Measurements from ENCODE around the gene IFFO2.

IFFO2 gene

DNA sequence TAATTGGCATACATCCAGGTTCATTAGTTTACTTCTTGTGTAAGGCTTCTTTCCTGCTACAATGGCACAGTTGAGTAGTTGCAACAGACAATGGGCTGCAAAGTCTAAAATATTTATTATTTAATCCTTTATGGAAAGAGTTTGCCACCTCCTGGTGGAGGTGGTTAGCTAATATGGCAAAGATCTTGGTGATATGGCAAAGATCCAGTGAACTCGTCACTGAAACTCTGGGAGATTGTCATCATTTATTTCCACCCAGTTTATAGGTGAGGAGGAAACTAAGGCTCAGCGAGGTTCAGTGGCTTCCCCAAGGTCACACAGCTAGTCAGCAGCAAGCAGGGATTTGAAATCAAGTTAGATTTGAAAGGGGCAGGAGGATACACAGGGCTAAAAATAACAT is 16.1 kb upstream of the IFFO2 start:
- no peak for DNase-seq (ENCODE audit: low read depth, low spot score)

DNA sequence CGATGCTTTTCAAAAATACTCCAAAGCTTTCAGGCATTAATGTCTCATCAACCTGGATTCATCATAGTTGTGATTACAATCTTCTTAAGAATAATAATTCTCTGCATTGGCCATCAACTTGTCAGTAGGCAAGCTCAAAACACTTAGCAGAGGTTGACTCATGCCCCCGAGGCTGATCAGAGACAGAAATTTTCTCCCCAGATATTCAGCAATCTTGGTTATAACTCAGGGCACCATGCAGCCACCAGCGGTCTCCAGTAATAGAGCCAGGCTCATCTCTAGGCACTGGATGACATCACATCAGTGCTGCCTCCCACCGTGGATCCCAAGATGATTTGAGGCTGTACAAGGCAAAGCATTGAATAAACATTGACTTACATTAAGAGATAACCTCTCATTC is 14.3 kb upstream of the IFFO2 start:
- DNase-seq (ENCODE audit: low read depth, low spot score), result no peak

DNA sequence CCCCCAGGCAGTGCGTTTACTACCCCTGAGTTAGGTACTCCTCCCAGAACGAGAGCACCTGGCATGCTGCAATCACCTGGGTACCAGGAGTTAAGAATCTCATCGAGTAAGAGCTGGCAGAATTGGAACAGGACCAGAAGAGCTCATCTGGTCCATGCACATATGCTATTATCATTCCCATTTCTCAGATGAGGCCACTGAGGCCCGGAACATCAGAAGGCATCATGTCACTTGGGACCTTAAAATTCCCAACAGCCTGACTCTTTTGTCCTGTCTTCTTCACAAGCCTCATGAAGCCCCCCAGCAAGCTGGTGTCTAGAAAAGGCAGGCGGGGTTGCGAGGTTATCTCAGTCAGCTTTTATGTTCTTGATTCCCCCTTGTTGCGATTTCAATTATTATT is 13.9 kb upstream of the IFFO2 start:
- no peak for DNase-seq (ENCODE audit: low read depth, low spot score)

DNA sequence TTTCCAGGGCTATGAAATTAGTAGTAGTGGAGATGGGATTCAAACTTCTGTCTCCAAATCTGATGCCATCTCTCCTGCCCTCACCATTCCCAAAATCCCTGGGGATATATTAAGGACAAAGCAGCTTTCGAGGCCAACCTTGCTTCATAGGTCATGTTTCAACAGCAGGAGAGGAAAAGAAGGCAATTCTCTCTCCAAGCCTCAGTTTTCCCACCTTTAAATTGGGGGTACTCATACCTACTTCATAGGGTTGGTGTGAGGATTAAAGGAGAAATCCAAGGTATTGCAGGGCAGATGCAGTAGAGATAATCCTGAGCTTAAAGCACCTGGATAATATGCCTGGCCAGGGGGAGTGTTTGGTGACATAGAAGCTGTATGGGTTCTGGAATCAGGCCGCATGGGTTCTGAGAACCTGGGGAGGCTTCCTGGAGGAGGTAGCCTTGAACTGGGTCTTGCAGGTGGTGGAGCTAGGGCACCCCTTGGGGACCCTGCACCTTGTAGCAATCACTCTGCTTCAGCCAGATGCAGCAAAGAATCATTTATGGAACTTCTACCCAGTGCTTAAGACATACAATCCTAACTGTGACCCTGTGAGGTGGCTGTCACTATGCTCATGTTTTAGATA is 10.7 kb upstream of the IFFO2 start:
- DNase-seq (ENCODE audit: low read depth, low spot score), result no peak

DNA sequence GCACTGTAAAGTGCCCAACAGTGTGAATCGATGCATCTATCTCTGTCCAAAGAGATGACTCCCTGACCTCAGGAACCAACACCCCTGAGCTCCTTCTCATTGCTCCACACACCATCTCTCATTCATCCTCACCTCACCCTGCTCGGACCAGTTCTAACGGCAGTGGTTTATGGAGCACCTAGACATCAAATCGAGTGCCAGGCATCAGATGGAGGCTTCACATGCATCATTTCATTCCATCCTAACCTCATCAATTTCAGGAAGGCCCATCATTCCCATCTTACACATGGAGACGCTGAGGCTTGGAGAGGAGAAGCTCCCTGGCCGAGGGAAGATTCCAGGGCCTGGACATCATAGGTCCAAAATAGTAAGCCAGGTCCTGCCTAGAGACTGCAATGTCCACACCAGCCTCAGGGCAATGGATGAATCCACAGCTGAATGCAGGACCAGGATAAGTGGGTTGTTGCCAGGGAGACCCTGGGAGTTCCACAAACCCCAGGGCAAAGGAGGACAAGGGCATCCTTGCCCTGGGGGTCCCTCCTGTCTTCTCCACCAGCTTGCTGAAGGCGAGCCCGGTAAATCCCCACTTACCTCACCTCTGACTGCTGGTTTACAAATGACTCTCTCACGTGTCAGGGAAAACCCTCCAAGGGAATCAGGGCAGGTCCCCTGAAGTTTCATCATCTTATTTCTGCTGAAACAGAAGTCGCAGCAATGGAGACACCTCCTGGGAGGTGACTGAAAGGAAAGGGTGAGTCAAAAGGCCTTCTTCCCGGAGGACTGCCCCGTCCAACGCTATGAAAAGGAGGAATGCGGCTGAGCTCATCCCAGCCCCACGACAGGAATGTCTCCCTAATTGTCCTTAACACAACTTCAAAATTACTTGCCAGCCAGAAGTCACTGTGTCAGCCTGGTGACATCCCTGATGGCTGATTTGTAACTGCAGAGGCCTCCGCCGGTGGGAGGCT is 9.0 kb upstream of the IFFO2 start:
- DNase-seq (ENCODE audit: low read depth, low spot score), result peak; percentile 94

DNA sequence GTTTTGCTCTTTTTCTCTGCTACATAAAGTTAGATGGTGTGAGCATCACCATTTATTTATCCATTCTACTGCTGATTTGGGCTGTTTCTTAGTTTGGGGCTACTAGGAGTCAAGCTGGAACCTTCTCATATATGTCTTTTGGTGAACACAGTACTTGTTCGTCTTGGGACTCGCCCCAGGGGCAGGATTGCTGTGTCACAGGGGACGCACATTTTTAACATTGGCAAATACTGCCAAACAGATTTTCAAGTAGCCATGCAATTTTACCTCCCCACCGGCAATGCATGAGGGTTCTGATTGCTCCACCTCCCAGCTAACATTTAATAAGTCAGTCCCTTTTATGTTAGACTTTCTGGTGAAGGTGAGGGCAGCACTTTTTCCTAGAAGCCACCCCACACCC is 7.5 kb upstream of the IFFO2 start:
- DNase-seq (ENCODE audit: low read depth, low spot score), result no peak

DNA sequence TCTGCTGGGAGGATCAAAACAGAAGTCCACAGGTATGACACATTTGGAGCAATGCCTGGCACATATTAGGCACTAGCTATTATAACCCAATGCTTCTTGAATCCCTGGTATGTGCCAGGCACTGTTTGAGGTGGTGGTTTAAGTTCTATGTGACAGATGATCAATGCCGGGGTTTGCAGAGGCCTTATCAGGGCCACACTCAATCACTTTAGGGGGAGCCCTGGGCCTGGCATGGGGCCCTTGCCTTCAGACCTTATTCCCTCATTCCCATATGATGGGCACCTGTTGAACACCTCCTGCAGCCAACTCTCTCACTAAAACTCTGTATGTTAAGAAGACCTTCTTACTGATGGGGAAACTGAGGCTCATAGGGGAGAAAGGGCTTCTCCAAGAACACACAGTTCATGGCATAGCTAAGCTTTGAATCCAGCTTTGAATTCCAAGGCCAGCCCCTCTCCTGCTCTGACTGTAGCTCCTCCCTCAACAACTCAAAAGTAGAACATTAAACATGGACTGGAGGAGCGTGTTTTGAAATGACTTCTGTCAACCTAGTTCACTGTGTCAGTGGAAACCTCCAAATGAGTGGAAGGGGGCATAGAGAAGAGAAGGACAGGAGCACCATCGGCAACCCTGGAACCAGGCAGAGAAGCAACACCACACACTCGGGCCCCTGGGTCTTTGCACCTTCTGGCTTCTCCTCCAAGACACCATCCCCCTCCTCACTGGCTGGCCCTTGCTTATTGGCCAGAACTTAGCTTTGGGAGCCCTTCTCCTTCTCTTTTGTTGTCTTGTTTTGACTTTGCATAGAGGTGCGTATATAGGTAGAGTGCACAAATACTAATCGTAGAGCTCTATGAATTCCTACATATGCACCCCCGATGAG is 6.6 kb upstream of the IFFO2 start:
- DNase-seq (ENCODE audit: low read depth, low spot score), result no peak

DNA sequence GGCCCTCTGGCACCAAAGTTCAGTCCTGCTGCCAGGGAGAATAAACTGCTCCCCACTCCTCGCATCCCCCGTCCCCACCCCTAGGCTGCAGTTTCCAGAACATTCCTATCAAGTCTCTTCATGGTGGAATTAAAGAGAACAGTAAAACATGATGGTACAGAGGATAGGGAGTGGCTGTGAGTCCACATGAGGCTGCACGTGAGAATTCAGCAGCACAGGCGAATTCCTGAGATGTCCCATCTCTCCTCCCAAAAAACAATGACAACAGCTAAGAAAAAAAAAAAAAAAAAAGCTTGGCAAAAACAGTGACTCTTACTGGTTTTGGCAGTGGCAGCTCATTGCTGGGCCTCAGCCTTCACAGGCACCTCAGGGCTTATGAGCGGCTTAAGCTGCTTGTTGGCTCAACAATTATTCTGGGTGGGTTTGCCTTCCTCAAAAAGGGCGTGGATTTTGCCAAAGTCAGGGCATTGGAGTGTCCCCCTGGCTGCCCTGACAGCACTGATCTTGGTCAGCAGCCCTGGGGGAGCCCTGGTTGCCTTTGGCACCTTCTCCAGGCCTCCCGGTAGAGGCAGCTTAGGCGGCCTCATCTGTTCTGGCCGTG is 5.7 kb upstream of the IFFO2 start:
- DNase-seq (ENCODE audit: low read depth, low spot score), result peak; percentile 56

DNA sequence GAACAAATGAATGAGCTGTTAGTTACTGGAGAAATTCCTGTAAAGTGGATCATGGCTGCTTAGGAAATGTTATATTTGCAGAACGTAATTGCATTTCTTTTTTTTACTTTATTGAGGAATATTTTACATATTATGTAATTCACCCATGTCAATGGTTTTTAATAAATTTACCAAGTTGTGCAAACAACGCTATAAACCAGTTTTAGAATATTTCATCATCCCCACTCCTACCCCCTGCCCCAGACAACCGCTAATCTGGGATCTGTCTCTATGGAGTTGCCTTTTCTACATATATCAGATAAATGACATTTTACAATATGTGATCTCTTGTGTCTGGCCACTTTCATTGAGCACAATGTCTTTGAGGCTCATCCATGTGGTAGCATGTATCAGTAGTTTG is 4.3 kb upstream of the IFFO2 start:
- DNase-seq (ENCODE audit: low read depth, low spot score), result no peak

DNA sequence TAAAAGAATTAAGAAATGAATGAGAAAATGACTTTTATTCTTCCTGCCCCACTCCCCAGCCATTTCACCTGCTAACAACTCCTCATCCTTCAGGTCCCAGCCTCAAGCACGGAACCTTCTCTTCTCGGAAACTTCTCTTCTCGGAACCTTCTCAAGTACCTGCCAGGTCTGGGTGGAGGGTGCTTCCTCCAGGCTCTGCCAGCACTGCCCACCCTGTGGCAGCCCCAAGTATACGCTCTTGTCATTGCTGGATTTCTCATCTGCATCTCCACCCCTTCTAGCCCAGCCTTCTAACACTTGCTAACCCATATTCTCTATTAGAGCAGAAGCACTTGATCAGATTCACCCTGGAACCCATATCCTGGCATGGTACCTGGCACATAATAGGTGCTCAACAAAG is 3.9 kb upstream of the IFFO2 start:
- no peak for DNase-seq (ENCODE audit: low read depth, low spot score)

DNA sequence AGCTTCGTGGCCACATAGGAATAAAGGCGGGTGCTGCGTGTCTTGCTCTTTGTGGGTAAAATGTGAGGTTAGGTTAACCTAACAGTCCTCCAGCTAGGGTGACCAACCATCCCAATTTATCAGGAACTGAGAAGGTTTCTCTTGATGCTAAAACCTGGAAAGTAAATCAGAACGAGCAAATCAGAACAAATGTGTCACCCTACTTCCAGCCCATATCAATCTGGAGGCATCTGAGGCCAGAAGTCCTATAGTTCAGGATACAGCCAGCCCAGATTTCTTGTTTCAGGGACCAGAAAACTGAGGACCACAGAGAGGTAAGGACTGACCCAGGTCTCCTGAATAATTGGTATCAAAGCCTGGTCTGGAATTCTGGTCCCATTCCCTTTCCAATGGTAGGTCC is 3.1 kb upstream of the IFFO2 start:
- no peak for DNase-seq (ENCODE audit: low read depth, low spot score)

DNA sequence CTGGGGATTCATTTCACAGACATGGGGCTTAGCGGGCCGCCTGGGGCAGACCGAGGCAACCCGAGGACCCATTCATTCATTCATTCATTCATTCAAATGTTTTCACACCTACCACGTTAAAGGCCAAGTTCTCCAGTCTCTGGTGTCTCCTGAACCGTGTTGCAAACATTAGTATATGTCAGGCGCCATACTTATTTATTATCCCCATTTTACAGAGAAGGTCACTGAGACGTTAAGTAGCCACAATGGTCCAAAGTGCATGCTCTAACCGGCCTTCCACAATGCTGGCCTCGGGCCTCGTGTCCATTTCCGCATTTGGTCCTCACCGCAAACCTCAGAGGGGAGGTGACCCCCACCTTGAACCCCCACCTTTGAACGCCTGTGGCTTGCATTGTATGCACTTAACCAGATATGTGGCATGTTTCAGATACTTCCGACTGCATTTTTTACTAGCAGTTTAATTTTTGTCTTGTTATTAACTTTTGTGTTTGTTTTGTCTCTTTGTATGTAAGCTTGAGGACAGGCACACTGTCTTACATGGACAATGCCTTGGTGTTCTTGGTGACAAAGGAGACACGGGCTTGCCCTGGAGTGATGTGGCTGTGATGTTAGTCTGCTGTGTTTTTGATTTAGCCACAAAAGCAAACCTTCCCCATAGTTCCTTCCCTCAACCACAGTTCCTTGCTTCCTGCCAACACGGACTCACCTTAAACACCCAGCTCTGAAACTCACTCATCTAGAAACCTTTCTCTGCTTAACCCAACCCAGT is 1.2 kb upstream of the IFFO2 start:
- DNase-seq (ENCODE audit: low read depth, low spot score), result no peak

DNA sequence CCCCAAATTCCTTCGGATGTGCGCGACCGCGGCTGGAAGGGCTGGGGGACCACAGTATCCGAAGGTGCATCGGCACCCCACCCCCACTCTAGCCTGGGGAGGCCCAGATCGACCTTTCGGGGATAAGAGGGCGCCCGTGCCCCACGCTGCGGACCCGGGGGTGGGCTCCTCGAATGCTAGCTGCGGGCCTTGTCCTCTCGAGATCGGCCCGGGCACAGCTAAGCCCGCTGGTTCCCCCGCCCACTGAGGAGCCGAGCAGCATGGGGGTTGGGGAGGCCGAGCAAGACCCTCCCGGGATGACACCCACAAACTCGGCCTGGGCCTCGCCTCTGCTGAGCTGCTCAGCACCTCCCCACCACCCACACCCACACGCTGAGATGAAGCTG is 653 bp upstream of the IFFO2 start:
- DNase-seq (ENCODE audit: low read depth, low spot score), result no peak

DNA sequence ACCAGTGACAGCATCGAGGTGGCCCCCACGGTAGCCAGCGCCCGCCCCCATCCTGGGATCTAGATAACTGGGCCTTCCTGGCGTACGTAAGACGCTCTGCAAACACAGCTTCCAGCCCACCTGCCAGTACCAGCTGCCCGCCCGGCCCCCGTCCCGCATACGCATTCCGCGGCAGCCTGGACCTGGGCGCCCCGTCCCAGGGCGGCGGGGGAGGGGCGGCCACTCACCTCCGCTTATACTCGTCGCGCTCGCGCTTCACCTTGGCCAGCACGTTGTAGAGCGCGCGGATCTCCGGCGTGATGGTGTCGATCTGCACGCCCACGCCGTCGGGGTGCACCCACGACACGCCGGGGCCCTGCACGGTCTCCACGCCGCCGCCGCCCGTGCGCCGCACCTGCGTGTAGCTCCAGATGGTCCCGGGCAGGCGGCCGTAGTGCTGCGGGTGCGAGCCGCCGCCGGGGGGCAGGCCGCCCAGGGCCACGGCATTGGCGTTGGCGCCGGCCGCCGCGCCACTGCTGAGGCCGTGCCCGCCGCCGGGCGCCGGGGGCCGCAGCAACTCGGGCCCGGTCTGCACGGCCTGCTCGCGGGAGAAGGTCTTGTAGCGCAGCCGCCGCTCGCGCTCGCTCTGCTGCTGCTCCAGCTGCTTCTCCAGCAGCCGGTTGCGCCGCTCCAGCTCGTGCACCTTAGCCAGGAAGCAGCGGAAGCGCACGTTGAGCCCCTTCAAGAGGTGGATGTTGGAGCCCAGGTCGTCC is 859 bp downstream of the IFFO2 start:
- no peak for DNase-seq (ENCODE audit: low read depth, low spot score)

DNA sequence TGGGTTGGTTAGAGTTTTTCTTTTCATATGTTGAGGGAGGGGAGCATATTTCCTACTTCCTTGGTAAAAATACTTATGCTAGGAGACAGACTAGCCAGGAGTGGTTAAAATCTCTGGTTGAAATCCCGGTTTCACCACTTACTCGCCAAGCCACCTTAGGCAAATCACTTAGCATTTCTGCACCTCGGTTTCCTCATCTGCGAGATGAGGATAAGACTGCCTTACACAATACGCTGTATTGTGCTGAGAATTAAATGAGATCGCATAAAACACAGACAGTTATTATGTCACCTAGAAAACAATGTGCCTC is 1.4 kb downstream of the IFFO2 start:
- no peak for DNase-seq (ENCODE audit: low read depth, low spot score)

DNA sequence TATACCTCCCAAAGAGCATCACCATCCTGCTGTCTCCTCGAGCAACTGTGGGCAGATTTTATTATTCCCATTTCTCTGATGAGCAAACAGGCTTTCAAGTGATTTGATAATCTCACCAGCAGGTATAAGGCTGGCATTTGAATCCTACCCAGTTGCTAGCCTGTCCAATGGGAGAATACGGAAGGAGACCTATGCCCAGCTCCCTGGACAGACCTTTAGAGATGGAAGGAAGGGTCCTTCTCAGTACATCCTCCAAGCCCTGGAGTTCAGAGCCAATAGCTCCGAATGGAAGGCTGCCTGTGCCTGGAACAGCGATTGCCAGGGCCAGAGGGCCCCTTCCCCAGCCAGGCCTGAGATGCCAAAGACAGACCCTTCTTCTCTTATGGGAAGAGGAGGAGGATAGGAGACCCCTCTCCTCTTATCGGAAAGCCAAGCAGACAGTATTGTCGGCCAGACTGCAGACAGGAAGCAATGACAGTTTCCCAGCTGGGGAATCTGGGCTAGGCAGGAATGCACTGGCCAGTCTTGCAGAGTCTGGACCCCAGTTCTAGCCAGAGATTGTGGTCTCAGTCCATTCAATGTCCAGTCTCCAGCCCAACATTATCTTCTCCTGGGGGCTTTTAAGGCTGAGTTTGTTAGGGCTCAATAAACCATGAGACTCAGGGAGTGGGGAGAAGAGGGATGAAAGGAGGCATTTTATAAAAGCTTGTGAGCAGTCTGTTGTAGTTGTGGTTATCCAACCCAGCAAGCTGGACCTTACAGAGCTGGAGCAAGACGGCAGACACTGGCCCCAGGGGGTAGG is 2.0 kb downstream of the IFFO2 start:
- DNase-seq (ENCODE audit: low read depth, low spot score), result no peak

DNA sequence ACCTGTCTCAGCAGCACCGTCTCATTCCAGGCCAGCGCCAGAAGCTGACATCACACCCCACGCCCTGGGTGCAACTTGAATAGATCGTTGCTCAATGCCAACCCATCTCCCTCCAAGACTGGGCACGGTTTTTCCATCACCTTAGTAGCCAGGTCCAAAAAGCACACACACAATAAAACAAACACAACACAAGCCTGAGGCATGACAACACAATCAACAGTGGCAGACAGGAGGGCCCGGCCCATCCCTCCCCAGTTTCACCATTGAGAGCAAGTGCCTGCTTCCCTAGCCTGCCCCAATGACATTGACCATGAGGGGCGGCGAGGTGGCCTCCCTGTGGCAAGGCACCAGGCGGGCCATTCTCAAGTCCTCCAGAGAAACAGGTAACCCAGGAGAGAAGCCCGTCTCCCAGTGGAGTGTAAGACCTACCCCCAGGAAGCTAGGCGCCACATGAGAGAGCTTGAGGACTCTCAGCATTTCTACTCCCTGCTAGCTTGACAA is 2.7 kb downstream of the IFFO2 start:
- no peak for DNase-seq (ENCODE audit: low read depth, low spot score)

DNA sequence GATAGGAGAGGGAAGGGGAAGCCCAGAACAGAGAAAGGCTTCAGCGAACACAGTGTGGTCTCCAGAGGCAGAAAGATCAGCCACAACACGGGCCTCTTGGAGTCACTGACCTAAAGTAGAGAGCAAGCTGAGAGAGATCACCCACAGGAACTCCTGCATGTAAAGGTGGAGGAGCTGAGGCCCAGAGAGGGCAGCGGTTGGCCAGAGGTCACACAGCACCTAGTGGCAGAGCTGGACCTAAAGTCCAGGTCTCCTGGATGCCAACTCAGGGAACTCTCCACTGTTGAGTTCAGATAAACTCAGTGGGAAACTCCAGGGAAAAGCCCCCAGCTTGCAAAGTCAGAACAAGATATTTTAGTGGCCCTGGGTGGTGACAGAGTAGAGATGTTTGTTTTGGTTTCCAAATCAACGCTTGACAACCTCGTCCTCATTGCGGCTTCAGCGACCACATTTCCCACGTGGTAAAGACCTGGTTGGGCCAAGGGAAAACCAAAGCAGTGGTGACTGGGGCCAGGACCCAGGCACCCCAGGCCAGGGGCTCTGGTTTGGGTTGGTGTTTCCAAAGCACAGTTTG is 4.6 kb downstream of the IFFO2 start:
- DNase-seq (ENCODE audit: low read depth, low spot score), result no peak

DNA sequence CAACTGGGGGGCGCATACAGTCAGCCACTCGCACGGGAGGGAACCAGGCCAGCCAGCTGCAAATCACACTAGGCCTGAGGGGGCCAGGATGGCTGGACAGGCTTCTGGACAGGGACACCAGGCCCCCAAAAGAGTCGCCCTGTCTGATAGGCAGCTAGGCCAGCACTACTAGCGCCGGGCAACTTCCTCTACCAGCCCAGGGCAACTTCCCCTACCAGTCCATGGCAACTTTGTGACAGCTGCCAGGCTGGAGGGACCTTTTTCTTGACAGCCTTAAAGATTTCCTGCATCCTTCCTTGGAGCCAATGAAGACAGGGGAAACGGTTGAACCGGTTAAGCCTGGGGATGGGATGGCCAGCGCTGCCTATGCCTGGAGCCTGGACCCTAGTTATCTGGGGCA is 5.1 kb downstream of the IFFO2 start:
- no peak for DNase-seq (ENCODE audit: low read depth, low spot score)
